HG03565 (cell line): Measurements from ENCODE around the gene TAAR9.

Experiments used
- ATAC-seq: cut with Tn5 transposase; IDR thresholded peaks from one replicate; pipeline ENCODE4 v1.9.1; 2021; ENCODE audit warnings: mild to moderate bottlenecking, moderate library complexity; ENCODE audit not compliant: unreplicated experiment

Gene TAAR9

GRCh38 chr6:132584698-132585097 is 46.6 kb downstream of the TAAR9 start:
- ATAC-seq, result no peak

GRCh38 chr6:132587424-132587823 is 49.3 kb downstream of the TAAR9 start:
- no peak for ATAC-seq
